Frontal cortex (tissue), 4 donors: ENCODE measurements around the gene ZNF716. TPM values are rescaled to one million over a fixed set of nuclear protein-coding genes. Genes with fewer than 3 reads are reported as not detected.
"Not testable (repeated sequence)": the region's sequence is repeated elsewhere in the genome, so short reads cannot be mapped to it uniquely, and the experiment has no call there.

Experiments used
- DNase-seq, 2 donors: peaks; one replicate each; pipeline ENCODE4 v3.0.0; 2012; ENCODE audit warnings: low spot score in 2 of 2
- FAIRE-seq: peaks from 2 replicates; lab custom pipeline; 2012; peaks lifted over from hg19 to GRCh38; lab: Jason Lieb, UNC
- total RNA-seq: library from RNA; depleted of rRNA; stranded (reverse); fragments of >200 nt; gene quantifications from one replicate; pipeline ENCODE4 v1.2.3, GENCODE V29; 2014
- donor health status: control.
- donor health status: control.
- donor health status: control.

Gene ZNF716
- not detected for total RNA-seq

- DNase-seq (no peak), FAIRE-seq (no peak)
These were observed at the start of gene ZNF716 for GRCh38 chr7:57449904-57450303. TSS of gene ZNF716 (plus strand) at chr7:57450177. CDS start at chr7:57450289, 112 bp downstream.

DNA sequence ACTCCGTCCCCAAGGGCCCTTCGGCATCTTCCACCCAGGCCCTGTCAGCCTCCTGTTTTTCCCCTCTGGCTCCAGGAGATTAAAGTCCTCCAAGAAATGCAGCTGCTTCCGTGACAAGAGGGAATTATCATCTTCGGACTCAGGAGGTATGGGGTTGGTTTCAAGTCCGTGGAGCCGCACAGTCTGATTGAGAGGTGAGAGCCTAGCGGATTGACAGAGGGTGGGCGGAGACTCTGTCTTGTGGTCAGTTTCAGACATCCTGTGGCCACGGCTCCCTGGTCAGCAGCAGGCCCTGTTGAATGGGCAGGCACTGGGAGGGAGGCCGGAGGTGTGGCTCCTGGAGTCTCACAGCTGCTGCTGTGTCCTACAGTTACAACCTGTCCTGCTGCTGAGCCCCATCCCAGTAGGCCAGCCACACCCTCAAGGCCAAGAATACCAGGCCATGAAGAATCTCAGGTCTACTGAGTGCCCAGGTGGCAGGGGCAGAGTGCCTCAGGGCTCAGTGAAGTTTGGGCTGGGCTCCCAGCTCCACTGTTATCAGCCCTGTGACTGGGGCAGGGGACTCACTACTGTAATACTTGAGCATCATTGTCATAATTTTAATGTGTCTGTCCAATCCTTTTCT is 49.3 kb upstream of the ZNF716 start:
- no peak for FAIRE-seq
- DNase-seq, result no peak

DNA sequence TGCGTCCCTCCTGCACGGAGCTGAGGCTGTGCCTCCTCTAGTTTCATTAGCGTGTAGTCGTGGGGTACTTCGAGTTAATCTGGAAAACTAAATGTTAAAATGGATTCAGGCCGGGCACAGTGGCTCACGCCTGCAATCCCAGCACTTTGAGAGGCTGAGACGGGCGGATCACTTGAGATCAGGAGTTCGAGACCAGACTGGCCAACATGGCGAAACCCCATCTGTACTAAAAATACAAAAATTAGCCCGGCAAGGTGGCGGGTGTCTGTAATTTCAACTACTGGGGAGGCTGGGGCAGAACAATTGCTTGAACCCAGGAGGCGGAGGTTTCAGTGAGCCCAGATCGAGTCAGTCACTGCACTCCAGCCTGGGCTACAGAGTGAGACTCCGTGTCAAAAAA is 46.9 kb upstream of the ZNF716 start:
- not testable (repeated sequence) for FAIRE-seq, DNase-seq

- FAIRE-seq, result no peak
- no peak for DNase-seq
These were observed 46.2 kb upstream of the ZNF716 start for GRCh38 chr7:57403601-57404342.

- FAIRE-seq (no peak), DNase-seq (no peak)
These were observed 45.5 kb upstream of the ZNF716 start for GRCh38 chr7:57404343-57404966.

GRCh38 chr7:57404967-57405421 is 45.0 kb upstream of the ZNF716 start:
- no peak for DNase-seq
- FAIRE-seq, result no peak

DNA sequence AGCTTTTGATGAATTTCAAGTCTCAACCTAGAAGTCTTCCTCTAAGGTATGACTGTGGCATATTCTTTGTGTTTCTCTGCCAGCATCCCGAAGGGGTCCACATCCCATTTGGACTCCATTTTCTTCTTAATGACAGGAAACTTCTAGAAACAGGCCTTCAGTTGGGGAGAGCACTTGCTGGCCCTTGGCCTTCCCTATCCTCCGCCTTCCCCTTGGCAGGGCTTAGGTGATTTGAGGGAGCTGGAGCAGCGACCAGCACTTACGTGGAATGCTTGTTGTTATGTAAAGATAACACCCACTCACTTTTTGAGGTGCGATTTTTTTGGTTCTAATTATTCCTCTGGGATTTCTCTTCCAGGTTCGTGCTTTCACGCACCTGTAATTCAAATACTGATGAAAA is 42.9 kb upstream of the ZNF716 start:
- DNase-seq (no peak), FAIRE-seq (no peak)

- no peak for FAIRE-seq
- DNase-seq, result no peak
These were observed 37.8 kb upstream of the ZNF716 start for GRCh38 chr7:57412168-57412567.

DNA sequence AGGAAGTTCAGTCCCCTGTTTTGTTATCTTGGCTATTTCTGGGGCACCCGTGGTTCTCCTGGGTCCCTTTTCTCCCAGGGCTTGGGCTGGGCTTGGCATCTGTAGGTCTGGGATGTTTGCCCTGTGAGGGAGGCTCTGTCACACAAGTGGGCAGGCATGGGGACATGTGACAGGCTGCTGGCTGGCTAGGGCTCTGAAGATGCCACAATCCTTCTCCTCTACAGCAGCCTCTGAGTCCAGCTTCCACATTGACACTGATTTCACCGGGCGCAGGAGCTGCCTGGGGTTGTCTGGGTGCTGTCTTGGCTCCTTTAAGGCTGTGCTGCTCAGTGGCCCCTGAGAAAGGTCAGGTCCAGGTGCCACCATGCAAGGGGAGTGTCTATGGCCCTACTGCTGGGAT is 37.4 kb upstream of the ZNF716 start:
- no peak for FAIRE-seq
- DNase-seq, result no peak

DNA sequence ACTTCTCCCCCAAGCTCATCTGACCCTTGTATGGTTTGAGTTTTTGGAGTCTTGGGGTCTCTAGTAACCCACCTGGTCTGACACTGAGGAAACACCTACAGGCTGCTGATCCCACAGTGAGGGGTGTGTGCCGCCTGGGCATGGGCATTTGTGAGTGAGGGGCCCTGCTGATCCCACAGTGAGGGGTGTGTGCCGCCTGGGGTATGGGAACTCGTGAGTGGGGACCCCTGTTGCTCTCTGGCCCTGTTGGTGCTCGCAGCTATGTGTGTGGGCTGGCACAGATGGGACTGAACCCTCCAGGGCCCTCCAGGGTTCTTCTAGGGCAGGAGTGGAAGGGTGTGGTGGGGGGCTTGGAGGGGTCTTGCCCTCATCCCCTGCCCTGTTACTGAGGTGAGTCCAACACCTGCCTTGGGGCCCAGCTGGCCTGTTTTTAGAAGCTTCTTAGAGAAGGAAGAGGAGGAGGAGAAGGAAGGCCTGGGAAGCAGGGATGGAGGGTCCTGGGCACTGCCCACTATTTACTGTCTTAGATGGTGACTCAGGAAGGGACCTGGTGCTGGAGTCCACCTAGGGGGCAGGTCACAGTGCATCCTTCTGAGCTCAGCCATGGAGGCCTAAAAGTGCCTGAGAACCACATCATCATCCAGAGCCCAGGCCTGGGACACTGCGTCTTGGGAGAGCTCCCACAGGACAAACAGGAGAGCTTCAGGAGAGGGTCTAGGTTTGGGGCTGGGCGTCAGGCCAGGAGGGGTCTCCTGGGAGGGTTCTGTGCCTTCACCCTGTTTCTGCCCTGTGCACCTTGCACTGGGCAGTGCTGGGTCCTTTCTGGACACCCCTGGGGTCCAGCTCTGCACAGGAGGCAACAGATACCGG is 36.2 kb upstream of the ZNF716 start:
- DNase-seq (no peak), FAIRE-seq (no peak)

- FAIRE-seq, result no peak
- no peak for DNase-seq
These were observed 35.6 kb upstream of the ZNF716 start for GRCh38 chr7:57414415-57414814.

DNA sequence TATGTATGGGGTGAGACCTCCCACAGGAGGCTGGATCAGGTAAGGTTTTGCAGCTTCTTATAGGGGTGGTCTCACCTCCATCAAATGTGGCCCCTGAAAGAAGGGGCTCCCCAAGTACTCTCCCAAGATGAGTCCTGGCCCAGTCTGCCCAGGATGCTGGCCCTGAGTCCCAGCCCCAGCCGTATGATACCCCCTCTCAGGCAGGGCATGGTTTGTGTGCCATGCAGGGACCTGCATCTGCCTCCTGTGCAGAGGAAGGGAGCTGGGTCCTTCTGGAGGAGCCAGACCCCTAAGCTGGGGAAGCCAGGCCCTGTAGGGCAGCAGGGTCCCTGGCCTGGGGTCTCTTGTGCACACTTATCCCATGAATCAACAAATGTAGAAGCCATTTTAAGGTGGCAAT is 35.1 kb upstream of the ZNF716 start:
- FAIRE-seq (no peak), DNase-seq (no peak)

GRCh38 chr7:57415326-57415725 is 34.7 kb upstream of the ZNF716 start:
- DNase-seq, result no peak
- FAIRE-seq, result no peak

DNA sequence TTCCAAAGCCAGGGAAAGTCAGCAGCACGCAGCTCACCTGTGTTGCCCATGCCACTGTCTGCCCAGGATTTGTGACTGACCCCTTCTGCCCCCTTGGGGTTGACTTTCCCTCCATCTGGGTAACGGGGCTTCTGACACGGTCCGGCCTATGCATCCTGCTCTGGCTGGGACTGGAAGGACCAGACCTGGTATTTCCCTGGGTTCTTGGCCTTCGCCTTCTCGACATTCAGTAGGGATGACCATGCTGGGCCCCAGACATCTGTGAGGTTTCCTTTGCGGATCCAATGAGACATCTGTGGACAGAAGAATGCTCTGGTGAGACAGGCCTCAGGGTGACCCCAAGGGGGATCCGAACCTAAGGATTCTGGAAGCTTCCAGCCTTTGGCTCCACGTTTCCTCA is 34.2 kb upstream of the ZNF716 start:
- no peak for FAIRE-seq

DNA sequence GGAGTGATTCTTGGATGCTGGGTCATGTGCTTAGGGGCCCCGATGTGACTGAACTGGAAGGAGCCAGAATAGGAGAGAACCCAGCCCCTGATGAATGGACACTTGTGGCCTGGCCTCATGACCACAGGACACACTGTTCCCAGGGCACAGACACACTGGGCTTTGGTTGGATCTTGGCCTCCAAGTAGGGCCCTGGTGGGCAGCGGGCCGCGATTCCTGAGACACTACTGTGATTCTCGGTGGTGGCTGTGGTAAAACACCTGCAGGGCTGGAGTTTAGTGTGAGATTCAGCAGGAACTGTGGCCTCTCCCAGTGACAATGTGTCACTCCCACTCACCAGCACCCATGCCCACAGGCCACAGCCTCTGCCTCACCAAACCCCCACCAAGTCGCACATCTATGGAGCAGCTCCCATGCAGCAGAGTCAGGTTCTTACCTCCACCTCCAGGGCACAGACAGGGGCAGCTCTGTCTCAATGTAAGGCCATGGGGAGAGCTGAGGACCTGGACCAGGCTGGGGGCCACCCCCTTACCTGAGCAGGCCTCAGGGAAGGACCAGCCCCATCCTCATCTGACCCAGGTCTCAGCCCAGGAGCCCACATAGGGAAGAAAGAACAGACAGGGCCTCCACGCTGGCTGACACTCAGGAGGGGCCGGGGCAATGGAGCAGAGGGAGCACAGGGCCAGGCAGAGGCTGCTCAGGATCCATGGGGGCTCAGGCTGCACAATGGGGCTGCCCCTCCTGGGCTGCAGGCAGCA is 33.2 kb upstream of the ZNF716 start:
- DNase-seq (no peak), FAIRE-seq (no peak)

More for the DNA sequence above, 34.2 kb upstream of the ZNF716 start:
- no peak for DNase-seq

GRCh38 chr7:57417736-57418135 is 32.2 kb upstream of the ZNF716 start:
- FAIRE-seq, result no peak
- no peak for DNase-seq

DNA sequence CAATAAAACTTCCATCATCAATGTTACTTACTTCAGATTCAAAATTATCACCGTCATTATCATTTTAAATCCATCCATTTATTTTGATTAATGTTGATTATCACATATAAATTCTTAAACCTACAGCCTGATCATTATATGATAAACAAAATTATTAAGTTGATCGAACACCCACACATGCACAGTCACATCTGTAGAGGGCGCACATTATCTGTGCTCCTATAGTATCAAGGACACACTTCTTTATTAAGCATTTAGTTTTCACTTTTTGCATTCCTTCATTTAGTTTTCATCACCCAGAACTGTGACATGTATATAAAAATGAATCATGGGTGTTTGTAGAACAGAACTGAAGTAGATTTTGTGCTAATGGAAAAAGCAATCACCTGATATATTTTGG is 26.2 kb upstream of the ZNF716 start:
- DNase-seq, result no peak
- no peak for FAIRE-seq

DNA sequence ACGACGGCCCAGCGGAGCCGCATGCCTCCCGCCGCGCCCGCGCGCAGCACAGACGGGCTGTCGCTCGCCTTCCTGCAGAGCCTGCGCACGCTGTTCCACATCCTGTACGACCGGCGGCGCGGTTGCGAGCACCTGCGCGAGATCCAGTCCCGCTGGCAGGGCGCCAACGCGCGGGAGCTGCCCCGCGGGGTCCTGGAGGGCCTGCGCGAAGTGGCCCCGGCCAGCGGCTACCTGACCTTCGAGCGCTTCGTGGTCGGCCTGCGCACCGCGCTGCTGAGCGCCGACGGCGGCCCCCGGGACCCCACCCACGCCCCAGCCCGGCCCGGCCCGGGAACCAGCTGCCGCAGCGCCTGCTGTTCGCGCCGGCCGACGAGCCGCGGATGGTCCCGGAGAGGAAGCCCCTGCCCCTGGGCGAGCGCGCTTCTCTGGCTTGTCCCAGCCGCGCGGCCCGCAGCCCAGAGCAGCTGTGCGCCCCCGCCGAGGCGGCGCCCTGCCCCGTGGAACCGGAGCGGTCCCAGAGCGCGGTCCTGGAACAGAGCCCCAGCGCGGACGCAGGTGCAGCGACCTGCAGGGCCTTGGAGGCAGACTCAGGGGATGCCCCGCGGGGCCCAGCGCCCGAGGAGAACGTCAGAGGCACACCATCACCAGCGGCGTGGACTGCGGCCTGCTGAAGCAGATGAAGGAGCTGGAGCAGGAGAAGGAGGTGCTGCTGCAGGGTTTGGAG is 25.3 kb upstream of the ZNF716 start:
- DNase-seq (no peak), FAIRE-seq (no peak)
